Measurements from ENCODE around the gene SYCP2. TPM values are rescaled to one million over a fixed set of nuclear protein-coding genes. Genes with fewer than 3 reads are reported as not detected.

The SYCP2 gene
- total RNA-seq, 2 experiments from 2014 or later = 2.6 to 3.9 TPM

DNA sequence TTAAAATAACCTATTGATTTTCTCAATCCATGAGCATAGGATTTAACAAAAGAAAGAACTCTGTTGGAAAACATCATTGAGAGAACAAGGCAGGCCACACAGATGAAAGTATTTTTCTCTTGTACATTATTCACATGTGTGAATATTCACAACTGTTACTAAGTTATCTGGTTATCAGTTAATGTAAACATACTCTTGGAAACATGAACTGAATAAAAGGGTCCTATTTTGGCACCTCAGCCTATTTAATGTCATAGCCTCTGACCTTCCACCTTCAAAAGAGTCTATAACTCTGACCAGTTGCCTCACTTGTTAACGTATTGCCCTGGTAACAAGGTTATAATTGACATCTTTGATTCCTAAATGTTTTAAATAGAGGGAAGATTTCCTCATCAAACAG is 8.1 kb downstream of the SYCP2 start:
- TF ChIP-seq, protein P1, sequence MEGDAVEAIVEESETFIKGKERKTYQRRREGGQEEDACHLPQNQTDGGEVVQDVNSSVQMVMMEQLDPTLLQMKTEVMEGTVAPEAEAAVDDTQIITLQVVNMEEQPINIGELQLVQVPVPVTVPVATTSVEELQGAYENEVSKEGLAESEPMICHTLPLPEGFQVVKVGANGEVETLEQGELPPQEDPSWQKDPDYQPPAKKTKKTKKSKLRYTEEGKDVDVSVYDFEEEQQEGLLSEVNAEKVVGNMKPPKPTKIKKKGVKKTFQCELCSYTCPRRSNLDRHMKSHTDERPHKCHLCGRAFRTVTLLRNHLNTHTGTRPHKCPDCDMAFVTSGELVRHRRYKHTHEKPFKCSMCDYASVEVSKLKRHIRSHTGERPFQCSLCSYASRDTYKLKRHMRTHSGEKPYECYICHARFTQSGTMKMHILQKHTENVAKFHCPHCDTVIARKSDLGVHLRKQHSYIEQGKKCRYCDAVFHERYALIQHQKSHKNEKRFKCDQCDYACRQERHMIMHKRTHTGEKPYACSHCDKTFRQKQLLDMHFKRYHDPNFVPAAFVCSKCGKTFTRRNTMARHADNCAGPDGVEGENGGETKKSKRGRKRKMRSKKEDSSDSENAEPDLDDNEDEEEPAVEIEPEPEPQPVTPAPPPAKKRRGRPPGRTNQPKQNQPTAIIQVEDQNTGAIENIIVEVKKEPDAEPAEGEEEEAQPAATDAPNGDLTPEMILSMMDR (IDR thresholded peaks at IDR 0.05) = no peak
- DNase-seq = no peak
- no peak overlapping the region for H3K27ac Mint-ChIP-seq
- H3K4me1 Mint-ChIP-seq (ENCODE audit: low read depth) = no peaks in the 10 kb centered on the region
- intact Hi-C loops (cut with micrococcal nuclease) = no loop called here
- POLR2A ChIA-PET = no interaction called here
- no peaks in the 10 kb centered on the region for H3K9me3 Mint-ChIP-seq
- no peak overlapping the region for H3K4me3 Mint-ChIP-seq
- CTCF ChIA-PET = interaction anchor here (0.7 kb wide), 1 partner anchor 9 kb away, joined by 3 read pairs; the partner anchor contains the start of gene SYCP2
- H3K27me3 Mint-ChIP-seq = peaks cover 6% of the 10 kb centered on the region
- no peaks in the 10 kb centered on the region for H3K36me3 Mint-ChIP-seq (ENCODE audit: low read depth)
- ATAC-seq = no peak

DNA sequence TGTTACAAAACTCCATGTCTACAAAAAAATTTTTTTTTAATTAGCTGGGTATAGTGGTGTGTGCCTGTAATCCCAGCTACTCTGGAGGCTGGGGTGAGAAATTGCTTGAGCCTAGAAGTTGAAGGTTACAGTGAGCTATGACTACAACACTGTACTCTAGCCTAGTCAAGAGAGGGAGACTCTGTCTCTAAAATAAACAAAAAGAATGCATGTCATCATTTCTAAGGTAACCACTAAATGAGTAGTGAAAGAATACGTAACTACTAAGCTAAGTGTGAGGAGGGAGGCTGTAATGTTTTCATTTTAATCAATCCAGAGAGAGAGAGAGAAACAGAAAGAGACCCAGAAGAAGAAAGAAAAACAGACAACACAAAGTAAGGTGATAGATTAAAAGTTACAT is 9.9 kb downstream of the SYCP2 start:
- TF ChIP-seq, protein P1 (IDR thresholded peaks at IDR 0.05) = no peak
- DNase-seq (no peak), ATAC-seq (no peak)
- no peak overlapping the region for H3K4me3 Mint-ChIP-seq
- POLR2A ChIA-PET = interaction anchor here (1.5 kb wide), 1 partner anchor 21 kb away, joined by 5 read pairs; no protein-coding TSS in a partner anchor
- no peaks in the 10 kb centered on the region for H3K36me3 Mint-ChIP-seq (ENCODE audit: low read depth)
- H3K9me3 Mint-ChIP-seq = no peaks in the 10 kb centered on the region
- intact Hi-C loops (cut with micrococcal nuclease) = no loop called here
- no peak overlapping the region for H3K27ac Mint-ChIP-seq
- CTCF ChIA-PET = interaction anchor here (3.1 kb wide), 1 partner anchor 11 kb away, joined by 19 read pairs; the partner anchor contains the start of gene SYCP2
- no peaks in the 10 kb centered on the region for H3K4me1 Mint-ChIP-seq (ENCODE audit: low read depth)
- H3K27me3 Mint-ChIP-seq = peaks cover 6% of the 10 kb centered on the region

DNA sequence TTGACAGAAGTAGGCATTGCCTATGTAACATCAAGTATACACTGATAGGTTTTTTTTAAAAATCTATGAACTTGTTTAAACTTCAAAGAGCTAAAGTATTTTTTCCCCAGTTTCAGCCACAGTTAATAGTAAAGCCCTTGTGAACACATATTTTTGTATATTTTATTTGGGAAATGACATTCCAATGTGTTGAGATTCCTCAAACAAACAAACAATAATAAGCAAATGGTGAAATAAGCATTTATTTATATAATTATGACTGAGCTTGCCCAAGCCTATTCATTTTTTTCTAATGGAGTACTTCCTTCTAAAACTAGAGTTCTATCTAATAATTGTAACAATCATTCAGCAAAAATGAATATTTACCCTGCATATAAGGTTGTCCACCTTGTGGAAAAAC is 12.5 kb downstream of the SYCP2 start:
- Mint-ChIP-seq H3K4me1 (ENCODE audit: low read depth) (no peaks in the 10 kb centered on the region), H3K36me3 (ENCODE audit: low read depth) (no peaks in the 10 kb centered on the region), H3K4me3 (no peak overlapping the region), H3K27ac (no peak overlapping the region), H3K27me3 (peaks cover 6% of the 10 kb centered on the region), H3K9me3 (no peaks in the 10 kb centered on the region)
- intact Hi-C loops (cut with micrococcal nuclease) = no loop called here
- ChIA-PET POLR2A (no interaction called here), CTCF (interaction anchor here (0.7 to 2.7 kb wide), 2 partner anchors 13 to 41 kb away, joined by 3 to 9 read pairs; partner anchors contain the start of gene SYCP2)
- TF ChIP-seq, protein P1 (IDR thresholded peaks at IDR 0.05) = no peak
- ATAC-seq = no peak
- no peak for DNase-seq

DNA sequence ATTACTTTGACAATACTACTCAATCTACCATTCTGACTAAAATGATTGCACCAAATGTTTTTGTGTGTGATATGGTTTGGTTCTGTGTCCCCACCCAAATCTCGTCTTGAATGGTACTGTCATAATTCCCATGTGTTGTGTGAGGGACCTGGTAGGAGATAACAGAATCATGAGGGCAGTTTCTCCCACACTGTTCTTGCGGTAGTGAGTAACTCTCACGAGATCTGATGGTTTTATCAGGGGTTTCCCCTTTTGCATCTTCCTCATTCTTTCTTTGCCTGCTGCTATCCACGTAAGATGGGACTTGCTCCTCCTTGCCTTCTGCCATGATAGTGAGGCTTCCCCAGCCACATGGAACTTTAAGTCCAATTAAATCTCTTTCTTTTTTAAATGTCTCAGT is 20.8 kb downstream of the SYCP2 start:
- TF ChIP-seq, protein P1 (IDR thresholded peaks at IDR 0.05) = no peak
- ATAC-seq (no peak), DNase-seq (no peak)
- no peaks in the 10 kb centered on the region for H3K4me1 Mint-ChIP-seq (ENCODE audit: low read depth)
- ChIA-PET CTCF (interaction anchor here (2.4 kb wide), 1 partner anchor 22 kb away, joined by 12 read pairs; no protein-coding TSS in a partner anchor), POLR2A (no interaction called here)
- H3K4me3 Mint-ChIP-seq = no peak overlapping the region
- H3K36me3 Mint-ChIP-seq (ENCODE audit: low read depth) = no peaks in the 10 kb centered on the region
- no peak overlapping the region for H3K27ac Mint-ChIP-seq
- intact Hi-C loops (cut with micrococcal nuclease) = no loop called here
- H3K9me3 Mint-ChIP-seq = no peaks in the 10 kb centered on the region
- no peaks in the 10 kb centered on the region for H3K27me3 Mint-ChIP-seq

DNA sequence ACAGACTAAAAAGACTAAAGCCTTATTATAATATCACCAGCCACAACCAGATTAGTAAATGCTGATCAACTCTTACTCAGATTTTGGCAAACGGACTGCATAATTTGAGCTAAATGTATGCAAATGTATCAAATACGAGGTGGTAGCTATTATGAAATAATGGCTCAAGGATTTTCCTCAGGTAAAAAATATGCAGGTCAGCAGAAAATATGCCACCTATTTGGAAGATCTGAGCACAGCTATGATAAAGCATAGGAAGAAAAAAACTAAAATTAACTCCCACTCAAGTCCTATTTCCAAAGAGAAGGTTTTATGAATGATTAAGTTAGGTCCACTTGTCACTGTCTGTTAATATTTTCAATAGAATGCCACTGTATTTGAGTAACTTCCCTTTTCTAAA is 22.4 kb downstream of the SYCP2 start:
- intact Hi-C loops (cut with micrococcal nuclease) = no loop called here
- Mint-ChIP-seq H3K27me3 (no peaks in the 10 kb centered on the region), H3K4me1 (ENCODE audit: low read depth) (no peaks in the 10 kb centered on the region), H3K9me3 (no peaks in the 10 kb centered on the region), H3K4me3 (no peak overlapping the region), H3K27ac (no peak overlapping the region), H3K36me3 (ENCODE audit: low read depth) (no peaks in the 10 kb centered on the region)
- CTCF ChIA-PET = interaction anchor here (2.4 kb wide), 1 partner anchor 24 kb away, joined by 12 read pairs; no protein-coding TSS in a partner anchor
- TF ChIP-seq, protein P1 (IDR thresholded peaks at IDR 0.05) = no peak
- DNase-seq = no peak
- ATAC-seq = no peak
- POLR2A ChIA-PET = no interaction called here

Data from activated CD8-positive, alpha-beta T cell treated with anti-CD3 and anti-CD28 coated beads for 36 hours (primary cell).